Rectal smooth muscle tissue (tissue), 1 donor: ENCODE data around the gene RGL2.

Experiments
- H3K27ac ChIP-seq: one replicate; pipeline ENCODE4 v1.7.0; 2013; ENCODE audit warnings: low read depth, low read length, inconsistent platforms
- H3K27me3 ChIP-seq: one replicate; pipeline ENCODE4 v1.7.0; 2013; ENCODE audit warnings: low read length; ENCODE audit not compliant: control insufficient read depth, insufficient read depth
- H3K36me3 ChIP-seq: one replicate; pipeline ENCODE4 v1.7.0; 2013; ENCODE audit warnings: low read length; ENCODE audit not compliant: control insufficient read depth, insufficient read depth
- H3K4me1 ChIP-seq: one replicate; pipeline ENCODE4 v1.7.0; 2013; ENCODE audit warnings: low read length; ENCODE audit not compliant: control insufficient read depth, insufficient read depth
- H3K4me3 ChIP-seq: one replicate; pipeline ENCODE4 v1.7.0; 2013; ENCODE audit warnings: low read length
- H3K9ac ChIP-seq: one replicate; pipeline ENCODE4 v1.7.0; 2013; ENCODE audit warnings: low read length

The RGL2 gene

DNA sequence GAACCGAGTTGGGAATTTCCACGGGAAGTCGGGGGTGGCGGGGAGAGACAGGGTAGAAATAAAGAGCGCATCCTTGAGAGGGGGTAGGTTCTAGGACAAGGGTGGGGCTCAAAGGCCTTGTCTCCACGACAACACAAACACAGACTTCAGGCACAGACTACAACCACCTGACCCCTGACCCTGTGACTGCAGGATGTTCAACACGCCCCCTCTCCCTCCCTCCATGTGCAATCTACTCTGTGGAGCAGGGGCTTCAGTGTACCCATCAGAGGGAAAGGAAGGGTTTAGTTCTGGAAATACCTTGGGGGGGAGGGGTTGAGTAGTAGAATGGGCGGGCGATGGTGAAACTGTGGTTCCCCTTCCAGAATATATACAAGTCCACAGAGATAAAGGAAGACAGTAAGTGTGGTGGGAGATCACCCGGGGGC lies 15.8 kb upstream of the RGL2 start:
- H3K4me1 ChIP-seq = peaks cover 15% of the 10 kb centered on the region
- H3K27ac ChIP-seq = peak overlapping the region; percentile 93
- no peak overlapping the region for H3K9ac ChIP-seq
- H3K27me3 ChIP-seq = no peaks in the 10 kb centered on the region
- peak overlapping the region; percentile 98 for H3K4me3 ChIP-seq
- H3K36me3 ChIP-seq = peaks cover 8% of the 10 kb centered on the region

DNA sequence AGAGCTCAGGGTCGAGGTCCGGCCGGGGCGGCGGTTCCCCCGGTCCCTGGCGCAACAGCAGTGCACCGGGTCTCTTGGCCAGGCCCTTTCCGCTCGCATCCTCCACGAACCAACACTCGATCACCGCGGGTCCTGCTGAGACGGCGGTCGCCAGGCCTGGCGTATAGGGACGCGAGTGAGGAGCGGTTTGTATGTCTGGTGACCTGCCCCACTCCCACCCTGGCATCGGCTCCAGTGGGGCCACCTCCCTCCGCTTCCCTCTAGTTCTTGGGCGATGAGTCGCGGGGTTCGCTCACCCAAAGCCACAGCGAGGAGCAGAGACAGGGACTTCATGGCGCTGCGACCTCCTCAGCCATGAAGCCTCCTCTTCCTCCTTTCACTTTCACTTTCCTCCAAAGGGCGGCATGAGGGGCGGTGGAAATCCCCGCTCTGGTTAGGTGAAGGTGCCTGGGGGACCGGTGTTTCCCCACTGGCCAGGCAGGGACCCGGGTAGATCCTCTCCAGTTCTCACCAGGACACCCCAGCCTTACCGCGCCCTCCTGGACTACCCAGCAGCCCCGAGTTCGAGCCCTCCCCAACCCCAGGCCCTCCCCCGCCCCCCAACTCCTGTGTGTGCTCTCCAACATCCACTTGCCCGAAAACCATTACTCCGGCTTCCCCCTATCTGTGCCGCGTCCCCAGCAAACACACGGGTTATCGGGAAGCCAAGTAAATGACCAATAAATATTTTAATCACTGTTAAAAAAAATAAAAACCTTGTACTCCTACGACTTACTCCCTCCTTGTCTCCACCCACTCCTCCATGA lies 15.2 kb upstream of the RGL2 start, which contains the start of gene TAPBP:
Gene TAPBP, minus strand, starts transcription at position 370 of the 806 bp plus-strand sequence. Its CDS starts 37 bp downstream, at position 333.
- peak within 1 kb of the TSS; percentile 98 for H3K4me3 ChIP-seq
- peak within 1 kb of the TSS; percentile 97 for H3K9ac ChIP-seq
- H3K27ac ChIP-seq = peak within 1 kb of the TSS; percentile 93
- H3K36me3 ChIP-seq = peaks cover 3% of the 10 kb centered on the region
- no peaks in the 10 kb centered on the region for H3K27me3 ChIP-seq
- H3K4me1 ChIP-seq = peaks cover 15% of the 10 kb centered on the region

DNA sequence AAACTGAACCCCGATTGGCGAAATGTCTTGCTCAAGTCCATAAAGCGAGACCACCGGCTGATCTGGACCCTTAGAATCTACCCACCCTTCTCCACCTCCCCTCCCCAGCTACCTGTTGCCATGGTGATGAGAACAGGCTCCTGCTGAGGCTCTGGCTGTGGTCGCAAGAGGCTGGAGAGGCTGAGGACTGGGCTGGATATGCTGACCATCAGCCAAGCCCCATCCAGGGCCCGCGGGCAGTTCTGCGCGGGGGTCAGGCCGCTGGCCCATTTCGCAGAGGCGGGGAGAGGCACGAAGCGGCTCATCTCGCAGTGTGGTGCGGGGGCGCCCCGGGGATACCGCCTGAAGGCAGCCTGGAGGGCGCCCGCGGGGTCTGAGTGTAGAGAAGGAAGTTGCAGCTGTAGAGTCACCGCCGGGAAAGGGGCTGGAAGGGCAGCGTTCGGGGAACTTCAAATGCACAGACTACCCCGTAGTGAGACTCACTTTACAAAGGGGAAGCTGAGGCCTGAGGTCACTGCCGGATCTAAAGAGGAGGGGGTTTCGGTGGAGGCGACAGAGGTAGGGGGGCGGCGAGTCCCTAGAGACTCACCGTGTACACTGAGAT lies 14.5 kb upstream of the RGL2 start:
- H3K4me1 ChIP-seq = peaks cover 15% of the 10 kb centered on the region
- H3K4me3 ChIP-seq = peak overlapping the region; percentile 98
- H3K27ac ChIP-seq = peak overlapping the region; percentile 93
- H3K27me3 ChIP-seq = no peaks in the 10 kb centered on the region
- H3K36me3 ChIP-seq = no peaks in the 10 kb centered on the region
- H3K9ac ChIP-seq = peak overlapping the region; percentile 97

DNA sequence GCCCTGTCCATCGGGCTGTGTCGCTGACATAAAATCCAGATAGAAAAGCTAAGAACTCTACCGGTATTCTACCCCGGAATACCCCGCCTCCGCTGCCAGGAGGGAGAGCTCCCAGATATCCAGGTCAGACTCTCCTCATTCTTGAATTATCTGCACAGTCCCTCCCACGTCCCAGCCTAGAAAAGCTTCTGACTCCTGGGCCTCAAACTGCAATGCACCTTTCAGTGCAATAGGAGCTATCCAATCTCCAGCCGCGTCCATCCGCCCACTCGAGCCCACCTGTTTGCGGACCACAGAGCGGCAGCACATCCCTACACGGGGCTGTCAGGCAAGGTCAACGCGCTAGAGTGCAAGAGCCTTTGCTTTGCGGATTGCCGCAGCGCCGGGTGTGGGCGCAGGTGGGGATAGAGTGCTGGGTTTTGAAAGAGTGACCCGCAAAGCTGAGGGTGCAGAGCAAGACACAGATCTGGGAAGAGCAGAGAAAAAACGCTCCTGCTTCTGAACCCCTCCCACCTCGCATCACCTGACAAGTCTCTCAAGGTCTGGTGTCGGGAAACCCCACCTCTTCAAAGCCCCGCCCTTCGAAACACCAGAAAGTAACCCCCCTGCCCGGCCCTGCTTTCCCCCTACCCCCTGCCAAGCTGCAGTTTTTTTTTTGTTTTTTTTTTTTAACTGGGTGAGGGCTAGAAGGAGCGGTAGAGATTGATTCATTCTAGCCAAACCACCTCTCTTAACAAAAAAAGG lies 13.8 kb upstream of the RGL2 start:
- Histone ChIP-seq H3K9ac (peak overlapping the region; percentile 82), H3K36me3 (no peaks in the 10 kb centered on the region), H3K4me3 (peak overlapping the region; percentile 98), H3K27ac (peak overlapping the region; percentile 93), H3K4me1 (peaks cover 15% of the 10 kb centered on the region), H3K27me3 (no peaks in the 10 kb centered on the region)

DNA sequence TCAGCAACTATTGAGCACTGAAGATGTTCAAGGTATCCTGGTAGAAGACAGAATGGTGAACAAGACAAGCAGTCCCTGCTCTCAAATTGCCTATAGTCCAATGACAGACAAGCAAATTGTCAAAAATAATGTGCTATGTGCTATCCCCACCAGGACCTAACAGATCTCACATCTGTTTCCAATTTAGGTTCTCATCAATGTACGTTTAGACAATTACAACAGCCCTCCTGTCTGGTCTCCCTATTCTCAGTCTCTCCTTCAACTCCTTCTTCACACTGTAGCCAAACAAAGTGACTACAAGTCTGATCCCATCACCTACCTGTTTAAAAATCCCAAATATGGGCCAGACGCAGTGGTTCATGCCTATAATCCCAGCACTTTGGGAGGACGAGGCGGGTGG lies 7.6 kb upstream of the RGL2 start:
- H3K36me3 ChIP-seq = peaks cover 24% of the 10 kb centered on the region
- H3K9ac ChIP-seq = no peak overlapping the region
- H3K4me1 ChIP-seq = no peaks in the 10 kb centered on the region

DNA sequence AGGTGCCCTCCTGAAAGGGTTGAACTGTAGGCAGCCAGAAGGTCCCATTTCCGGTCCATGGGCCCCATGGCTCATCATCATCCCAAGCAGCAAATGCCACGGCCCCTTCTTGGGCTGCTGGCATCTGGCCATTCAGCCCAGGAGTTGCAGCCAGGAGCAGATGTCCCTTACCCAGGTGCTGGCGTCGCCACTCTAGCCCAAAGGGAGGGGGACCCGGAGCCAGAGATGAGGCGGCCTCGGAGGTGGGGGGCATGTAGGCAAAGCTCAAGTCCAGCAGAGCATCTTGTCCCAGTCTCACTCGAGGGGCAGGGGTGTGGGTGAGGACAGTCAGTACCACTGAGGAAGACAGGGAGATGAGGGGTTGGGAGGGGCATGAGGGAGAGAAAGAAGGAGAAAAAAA lies 6.3 kb upstream of the RGL2 start:
- Histone ChIP-seq H3K4me1 (no peaks in the 10 kb centered on the region), H3K9ac (no peak overlapping the region), H3K4me3 (no peak overlapping the region), H3K36me3 (peaks cover 24% of the 10 kb centered on the region), H3K27ac (no peak overlapping the region), H3K27me3 (no peaks in the 10 kb centered on the region)

More for the DNA sequence above, 7.6 kb upstream of the RGL2 start:
- Histone ChIP-seq H3K4me3 (peak overlapping the region; percentile 2), H3K27ac (no peak overlapping the region), H3K27me3 (no peaks in the 10 kb centered on the region)

DNA sequence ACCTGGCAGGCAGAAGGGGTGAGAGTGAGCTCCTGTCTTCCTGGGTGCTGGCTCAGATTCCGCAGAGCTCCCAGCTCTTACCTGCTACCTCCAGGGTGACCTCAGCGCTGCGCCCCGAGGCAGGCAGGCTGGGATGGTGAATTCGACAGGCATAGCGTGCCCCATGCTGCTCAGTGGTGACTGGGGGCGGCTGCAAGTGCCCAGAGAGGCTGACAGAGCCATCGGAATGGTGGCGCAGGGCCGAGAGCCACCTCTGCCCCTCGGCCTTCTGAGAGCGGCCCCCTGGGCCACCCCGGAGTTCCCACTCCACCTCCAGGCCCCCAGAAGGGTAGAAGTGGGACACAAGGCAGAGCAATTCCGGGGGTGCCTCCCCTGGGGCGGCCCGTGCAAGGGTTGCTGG lies 5.5 kb upstream of the RGL2 start:
- H3K27me3 ChIP-seq = no peaks in the 10 kb centered on the region
- no peaks in the 10 kb centered on the region for H3K4me1 ChIP-seq
- H3K9ac ChIP-seq = no peak overlapping the region
- H3K27ac ChIP-seq = no peak overlapping the region
- H3K4me3 ChIP-seq = no peak overlapping the region
- H3K36me3 ChIP-seq = peaks cover 24% of the 10 kb centered on the region

DNA sequence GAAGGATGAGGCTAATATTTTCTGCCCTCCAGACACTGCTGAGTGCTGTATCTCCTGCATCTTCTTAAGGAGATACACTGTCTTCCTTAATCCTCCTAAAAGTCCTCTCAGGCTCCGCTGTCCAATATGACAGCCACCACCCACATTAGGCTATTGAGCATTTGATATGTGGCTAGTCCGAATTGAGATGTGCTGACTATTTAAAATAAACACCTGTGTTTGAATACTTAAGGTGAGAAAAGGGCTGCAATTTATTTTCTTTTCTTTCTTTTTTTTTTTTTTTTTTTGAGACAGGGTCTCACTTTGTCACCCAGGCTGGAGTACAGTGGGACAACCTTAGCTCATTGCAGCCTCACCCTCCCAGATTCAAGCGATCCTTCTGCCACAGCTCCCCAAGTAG lies 3.1 kb upstream of the RGL2 start:
- no peak overlapping the region for H3K9ac ChIP-seq
- no peak overlapping the region for H3K27ac ChIP-seq
- no peak overlapping the region for H3K4me3 ChIP-seq
- peaks cover 24% of the 10 kb centered on the region for H3K36me3 ChIP-seq
- peaks cover 5% of the 10 kb centered on the region for H3K4me1 ChIP-seq
- H3K27me3 ChIP-seq = no peaks in the 10 kb centered on the region

DNA sequence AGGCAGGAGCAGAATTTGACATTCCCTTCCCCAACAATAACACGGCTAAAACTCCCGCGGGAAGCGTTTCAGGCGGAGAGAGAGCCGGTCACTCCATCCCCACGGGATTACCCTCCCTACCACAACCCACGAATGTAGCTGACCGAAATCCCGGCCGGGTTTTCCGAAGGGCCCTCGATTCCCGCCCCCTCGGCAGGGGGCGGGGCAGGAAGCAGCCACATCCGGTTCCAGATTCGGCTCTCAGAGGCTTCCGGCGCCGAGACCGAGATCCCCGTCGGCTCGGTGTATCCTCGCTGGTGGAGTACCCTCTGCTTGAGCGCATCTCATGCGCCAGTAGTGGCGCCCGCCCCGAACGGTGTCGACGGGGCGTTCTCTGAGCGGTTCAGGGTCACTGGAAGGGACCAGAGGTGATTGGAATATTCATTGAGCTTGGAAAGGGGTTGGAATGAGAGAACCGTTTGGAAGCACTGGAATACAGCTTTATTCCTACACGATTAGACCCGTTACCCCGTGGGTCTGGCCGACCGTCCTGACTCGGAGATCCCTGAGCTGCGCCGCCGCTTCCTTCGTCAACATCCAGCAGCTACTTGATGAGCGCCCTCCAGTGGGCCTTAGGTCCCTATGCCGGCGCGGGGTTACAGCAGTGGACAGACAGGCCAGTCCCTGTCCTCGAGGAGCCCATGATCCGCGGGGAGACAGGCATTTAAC lies 649 bp upstream of the RGL2 start:
- Histone ChIP-seq H3K4me3 (peak overlapping the region; percentile 82), H3K9ac (peak overlapping the region; percentile 92), H3K4me1 (peaks cover 5% of the 10 kb centered on the region), H3K27me3 (no peaks in the 10 kb centered on the region), H3K36me3 (peaks cover 13% of the 10 kb centered on the region), H3K27ac (peak overlapping the region; percentile 90)

DNA sequence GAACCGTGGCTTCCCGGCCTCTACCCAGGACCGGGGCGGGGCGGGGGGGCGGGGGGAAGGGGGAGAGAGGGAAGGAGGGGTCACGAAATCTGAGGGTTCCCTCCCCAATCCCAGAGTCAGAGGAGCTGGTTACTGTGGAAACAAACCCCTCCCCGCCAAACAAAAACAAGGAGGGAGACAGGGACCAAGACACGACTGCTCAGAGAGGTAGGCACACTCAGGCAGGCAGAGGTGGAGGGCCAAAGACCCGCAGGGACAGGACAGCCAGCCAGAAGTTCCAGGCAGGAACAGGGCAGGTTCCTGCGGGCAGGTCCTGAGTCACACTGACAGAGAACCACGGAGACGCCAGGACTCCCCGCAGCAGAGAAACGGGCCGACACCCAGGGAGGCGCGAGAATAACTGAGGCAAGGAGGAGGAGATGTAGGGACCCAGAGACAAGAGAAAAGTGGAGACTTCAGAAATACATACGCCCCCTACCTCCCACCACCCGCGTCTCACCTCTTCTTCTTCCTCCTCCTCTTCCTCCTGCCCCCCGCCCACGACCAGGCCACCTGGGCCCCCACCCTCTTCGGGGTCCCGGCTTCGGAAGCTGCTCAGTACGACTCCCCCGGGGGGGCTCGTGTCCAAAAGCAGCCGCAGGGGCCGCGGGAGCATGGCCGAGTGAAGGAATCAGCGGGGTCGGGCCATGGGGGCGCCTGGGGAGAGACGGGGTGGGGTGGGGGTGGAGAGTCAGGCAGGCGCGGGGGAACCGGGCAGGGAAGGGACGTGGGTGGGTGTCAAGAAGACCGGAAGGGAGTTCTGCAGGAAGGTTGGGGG lies 578 bp downstream of the RGL2 start:
- Histone ChIP-seq H3K4me3 (peak overlapping the region; percentile 82), H3K36me3 (peaks cover 15% of the 10 kb centered on the region), H3K4me1 (peaks cover 5% of the 10 kb centered on the region), H3K27ac (peak overlapping the region; percentile 90), H3K27me3 (no peaks in the 10 kb centered on the region), H3K9ac (peak overlapping the region; percentile 51)

DNA sequence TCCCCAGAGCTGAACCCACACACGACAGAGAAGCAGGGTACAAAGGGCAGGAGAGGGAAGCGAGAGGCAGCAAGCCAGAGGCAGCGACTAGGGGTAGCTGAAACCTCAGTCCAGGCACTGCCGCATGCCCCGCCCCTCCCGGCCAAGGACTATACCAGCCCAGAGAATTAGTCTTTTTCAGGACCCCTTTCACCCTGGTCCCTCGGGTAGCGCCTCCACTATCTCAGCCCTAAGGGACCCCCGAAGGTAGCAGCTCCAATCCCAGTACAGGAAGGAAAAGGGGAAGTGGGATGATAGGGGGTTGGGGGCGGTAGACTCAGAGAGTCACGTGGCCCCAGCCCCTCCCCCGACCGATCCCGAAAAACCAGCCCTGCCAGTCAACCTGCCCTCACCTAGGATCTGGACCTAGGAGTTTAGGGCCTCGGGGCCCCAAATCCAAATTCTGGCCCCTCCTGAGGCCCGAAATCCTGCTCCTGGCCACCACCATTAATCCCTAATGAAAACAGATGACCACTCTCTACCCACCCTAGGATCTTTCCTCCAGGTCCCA lies 1.3 kb downstream of the RGL2 start:
- peak overlapping the region; percentile 56 for H3K4me3 ChIP-seq
- peaks cover 5% of the 10 kb centered on the region for H3K4me1 ChIP-seq
- no peaks in the 10 kb centered on the region for H3K27me3 ChIP-seq
- peaks cover 15% of the 10 kb centered on the region for H3K36me3 ChIP-seq
- H3K27ac ChIP-seq = peak overlapping the region; percentile 74
- no peak overlapping the region for H3K9ac ChIP-seq
